WTC11 (cell line): ENCODE results near the gene HNRNPM. TPM values are rescaled to one million over a fixed set of nuclear protein-coding genes. Genes with fewer than 3 reads are reported as not detected.

Source experiments
- ATAC-seq: fragments of 200-7000 bp; cut with Tn5 transposase; 2 replicates; pipeline ENCODE4 v1.10.0; 2021; ENCODE audit warnings: mild to moderate bottlenecking, moderate library complexity
- CTCF ChIA-PET: fragments of 300-600 bp; sonication (Branson Sonifier 250); formaldehyde crosslinking; loops from one replicate; lab custom pipeline; 2021; ENCODE audit warnings: antibody characterized with exemption; lab: Charles Lee
- POLR2A ChIA-PET: fragments of 350-600 bp; sonication (Branson Sonifier 250); formaldehyde crosslinking; loops from one replicate; lab custom pipeline; 2021; ENCODE audit warnings: antibody characterized with exemption; lab: Charles Lee
- DNase-seq: peaks from one replicate; pipeline ENCODE4 v3.0.0; 2021; ENCODE audit warnings: low spot score
- H3K27ac Mint-ChIP-seq: 2 replicates; pipeline ENCODE4 v1.8.0; 2021; ENCODE audit warnings: mixed read lengths
- H3K27me3 Mint-ChIP-seq: 2 replicates; pipeline ENCODE4 v1.8.0; 2021; ENCODE audit warnings: low read depth, mild to moderate bottlenecking, moderate library complexity, mixed read lengths
- H3K36me3 Mint-ChIP-seq: 2 replicates; pipeline ENCODE4 v1.8.0; 2021; ENCODE audit warnings: mixed read lengths
- H3K4me1 Mint-ChIP-seq: 2 replicates; pipeline ENCODE4 v1.8.0; 2022; ENCODE audit warnings: mixed read lengths
- H3K4me3 Mint-ChIP-seq: 2 replicates; pipeline ENCODE4 v1.8.0; 2021; ENCODE audit warnings: mild to moderate bottlenecking, moderate library complexity, mixed read lengths
- H3K9me3 Mint-ChIP-seq: 2 replicates; pipeline ENCODE4 v1.8.0; 2021; ENCODE audit warnings: mixed read lengths
- AFF4 ChIP-seq: sonication (generic); formaldehyde crosslinking; IDR thresholded peaks from 2 replicates; pipeline ENCODE4 v1.8.1; 2023; ENCODE audit warnings: mild to moderate bottlenecking, missing genetic modification reagents, borderline replicate concordance
- ATF1 ChIP-seq: sonication (generic); formaldehyde crosslinking; IDR thresholded peaks from 2 replicates; pipeline ENCODE4 v1.8.1; 2023; ENCODE audit warnings: mild to moderate bottlenecking, moderate library complexity, missing genetic modification reagents
- HMGA2 ChIP-seq: fragments of 250-450 bp; sonication (Bioruptor Pico); IDR thresholded peaks from 2 replicates; pipeline ENCODE4 v1.4.0; 2021; ENCODE audit warnings: mild to moderate bottlenecking, moderate library complexity
- IRF2 ChIP-seq: sonication (generic); formaldehyde crosslinking; IDR thresholded peaks from 2 replicates; pipeline ENCODE4 v1.8.0; 2022; ENCODE audit warnings: low read depth, missing genetic modification reagents, borderline replicate concordance
- MYBL2 ChIP-seq: sonication (generic); formaldehyde crosslinking; IDR thresholded peaks from 2 replicates; pipeline ENCODE4 v1.8.1; 2023; ENCODE audit warnings: mild to moderate bottlenecking, moderate library complexity, missing genetic modification reagents
- ZNF219 ChIP-seq: sonication (generic); formaldehyde crosslinking; IDR thresholded peaks from 2 replicates; pipeline ENCODE4 v1.8.0; 2023; ENCODE audit warnings: missing genetic modification reagents, mild to moderate bottlenecking, borderline replicate concordance
- ZNF396 ChIP-seq: fragments of 250-450 bp; sonication (Bioruptor Pico); IDR thresholded peaks from 2 replicates; pipeline ENCODE4 v1.8.0; 2021; ENCODE audit warnings: mild to moderate bottlenecking, moderate library complexity, borderline replicate concordance
- ZNF512 ChIP-seq: sonication (generic); formaldehyde crosslinking; IDR thresholded peaks from 2 replicates; pipeline ENCODE4 v1.8.1; 2022; ENCODE audit warnings: missing genetic modification reagents, borderline replicate concordance
- ZNF532 ChIP-seq: fragments of 250-450 bp; sonication (Bioruptor Pico); IDR thresholded peaks from 2 replicates; pipeline ENCODE4 v1.9.0; 2021; ENCODE audit warnings: mild to moderate bottlenecking, borderline replicate concordance
- total RNA-seq: library from RNA; stranded (reverse); gene quantifications from 3 replicates; pipeline ENCODE4 v1.2.3, GENCODE V29; 2021
- TF ChIP-seq, protein P1 (sequence below): fragments of 200-600 bp; IDR thresholded peaks from 2 replicates; pipeline ENCODE4 v1.8.0; 2022; ENCODE audit warnings: antibody characterized with exemption
- TF ChIP-seq, protein P2 (sequence below): sonication (generic); formaldehyde crosslinking; IDR thresholded peaks from 2 replicates; pipeline ENCODE4 v1.8.1; 2023; ENCODE audit warnings: mild to moderate bottlenecking, missing genetic modification reagents
- TF ChIP-seq, protein P3 (sequence below): sonication (generic); formaldehyde crosslinking; IDR thresholded peaks from 2 replicates; pipeline ENCODE4 v1.8.1; 2022; ENCODE audit warnings: low read depth, mild to moderate bottlenecking, moderate library complexity, missing genetic modification reagents, borderline replicate concordance
- TF ChIP-seq, protein P4 (sequence below): sonication (generic); formaldehyde crosslinking; conservative IDR thresholded peaks from 2 replicates; pipeline ENCODE4 v1.8.1; 2022; ENCODE audit warnings: mild to moderate bottlenecking, missing genetic modification reagents

HNRNPM gene
- total RNA-seq, 1 experiment from 2014 or later, result 416 TPM

GRCh38 chr19:8462571-8462970 lies 17.8 kb downstream of the HNRNPM start:
- ChIA-PET CTCF (interaction anchor here (1.3 kb wide), 3 partner anchors 49 to 127 kb away, joined by 3 to 9 read pairs (median 4); partner anchors contain the start of gene MARCHF2), POLR2A (no interaction called here)
- DNase-seq, result no peak
- H3K27me3 Mint-ChIP-seq, result no peaks in the 10 kb centered on the region
- H3K9me3 Mint-ChIP-seq, result no peaks in the 10 kb centered on the region
- H3K27ac Mint-ChIP-seq, result peak overlapping the region; percentile 88
- ATAC-seq, result no peak
- peaks cover 53% of the 10 kb centered on the region for H3K4me1 Mint-ChIP-seq
- no peak overlapping the region for H3K4me3 Mint-ChIP-seq
- TF ChIP-seq IRF2 (CRISPR knock-in tag), result no peak
- no peak for TF ChIP-seq ZNF512 (CRISPR knock-in tag)
- no peak for TF ChIP-seq AFF4 (CRISPR knock-in tag)
- TF ChIP-seq, protein P1, sequence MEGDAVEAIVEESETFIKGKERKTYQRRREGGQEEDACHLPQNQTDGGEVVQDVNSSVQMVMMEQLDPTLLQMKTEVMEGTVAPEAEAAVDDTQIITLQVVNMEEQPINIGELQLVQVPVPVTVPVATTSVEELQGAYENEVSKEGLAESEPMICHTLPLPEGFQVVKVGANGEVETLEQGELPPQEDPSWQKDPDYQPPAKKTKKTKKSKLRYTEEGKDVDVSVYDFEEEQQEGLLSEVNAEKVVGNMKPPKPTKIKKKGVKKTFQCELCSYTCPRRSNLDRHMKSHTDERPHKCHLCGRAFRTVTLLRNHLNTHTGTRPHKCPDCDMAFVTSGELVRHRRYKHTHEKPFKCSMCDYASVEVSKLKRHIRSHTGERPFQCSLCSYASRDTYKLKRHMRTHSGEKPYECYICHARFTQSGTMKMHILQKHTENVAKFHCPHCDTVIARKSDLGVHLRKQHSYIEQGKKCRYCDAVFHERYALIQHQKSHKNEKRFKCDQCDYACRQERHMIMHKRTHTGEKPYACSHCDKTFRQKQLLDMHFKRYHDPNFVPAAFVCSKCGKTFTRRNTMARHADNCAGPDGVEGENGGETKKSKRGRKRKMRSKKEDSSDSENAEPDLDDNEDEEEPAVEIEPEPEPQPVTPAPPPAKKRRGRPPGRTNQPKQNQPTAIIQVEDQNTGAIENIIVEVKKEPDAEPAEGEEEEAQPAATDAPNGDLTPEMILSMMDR, result no peak
- TF ChIP-seq, protein P2, sequence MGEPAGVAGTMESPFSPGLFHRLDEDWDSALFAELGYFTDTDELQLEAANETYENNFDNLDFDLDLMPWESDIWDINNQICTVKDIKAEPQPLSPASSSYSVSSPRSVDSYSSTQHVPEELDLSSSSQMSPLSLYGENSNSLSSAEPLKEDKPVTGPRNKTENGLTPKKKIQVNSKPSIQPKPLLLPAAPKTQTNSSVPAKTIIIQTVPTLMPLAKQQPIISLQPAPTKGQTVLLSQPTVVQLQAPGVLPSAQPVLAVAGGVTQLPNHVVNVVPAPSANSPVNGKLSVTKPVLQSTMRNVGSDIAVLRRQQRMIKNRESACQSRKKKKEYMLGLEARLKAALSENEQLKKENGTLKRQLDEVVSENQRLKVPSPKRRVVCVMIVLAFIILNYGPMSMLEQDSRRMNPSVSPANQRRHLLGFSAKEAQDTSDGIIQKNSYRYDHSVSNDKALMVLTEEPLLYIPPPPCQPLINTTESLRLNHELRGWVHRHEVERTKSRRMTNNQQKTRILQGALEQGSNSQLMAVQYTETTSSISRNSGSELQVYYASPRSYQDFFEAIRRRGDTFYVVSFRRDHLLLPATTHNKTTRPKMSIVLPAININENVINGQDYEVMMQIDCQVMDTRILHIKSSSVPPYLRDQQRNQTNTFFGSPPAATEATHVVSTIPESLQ, result no peak
- TF ChIP-seq ZNF219 (CRISPR knock-in tag), result no peak
- no peak for TF ChIP-seq MYBL2 (CRISPR knock-in tag)
- no peak for TF ChIP-seq HMGA2 (CRISPR knock-in tag)
- peaks cover 57% of the 10 kb centered on the region for H3K36me3 Mint-ChIP-seq

- TF ChIP-seq, protein P3, sequence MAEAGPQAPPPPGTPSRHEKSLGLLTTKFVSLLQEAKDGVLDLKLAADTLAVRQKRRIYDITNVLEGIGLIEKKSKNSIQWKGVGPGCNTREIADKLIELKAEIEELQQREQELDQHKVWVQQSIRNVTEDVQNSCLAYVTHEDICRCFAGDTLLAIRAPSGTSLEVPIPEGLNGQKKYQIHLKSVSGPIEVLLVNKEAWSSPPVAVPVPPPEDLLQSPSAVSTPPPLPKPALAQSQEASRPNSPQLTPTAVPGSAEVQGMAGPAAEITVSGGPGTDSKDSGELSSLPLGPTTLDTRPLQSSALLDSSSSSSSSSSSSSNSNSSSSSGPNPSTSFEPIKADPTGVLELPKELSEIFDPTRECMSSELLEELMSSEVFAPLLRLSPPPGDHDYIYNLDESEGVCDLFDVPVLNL (CRISPR knock-in tag), result no peak
- H3K27me3 Mint-ChIP-seq, result no peaks in the 10 kb centered on the region
- peaks cover 45% of the 10 kb centered on the region for H3K4me1 Mint-ChIP-seq
- ATAC-seq (no peak), DNase-seq (no peak)
- H3K36me3 Mint-ChIP-seq, result peaks cover 64% of the 10 kb centered on the region
- H3K27ac Mint-ChIP-seq, result peak overlapping the region; percentile 58; the same call in 1 of the 2 replicates
- no peak overlapping the region for H3K4me3 Mint-ChIP-seq
- H3K9me3 Mint-ChIP-seq, result no peaks in the 10 kb centered on the region
- POLR2A ChIA-PET, result interaction anchor here (0.5 kb wide), 1 partner anchor 271 kb away, joined by 3 read pairs; no protein-coding TSS in a partner anchor
- CTCF ChIA-PET, result interaction anchor here (0.5 to 1.3 kb wide), 2 partner anchors 120 to 128 kb away, joined by 3 to 5 read pairs; no protein-coding TSS in a partner anchor
These were observed 18.6 kb downstream of the HNRNPM start for GRCh38 chr19:8463365-8463764.

GRCh38 chr19:8466018-8466417 lies 21.2 kb downstream of the HNRNPM start:
- POLR2A ChIA-PET, result no interaction called here
- Mint-ChIP-seq H3K4me3 (no peak overlapping the region), H3K27ac (peak overlapping the region; percentile 52), H3K27me3 (no peaks in the 10 kb centered on the region), H3K9me3 (no peaks in the 10 kb centered on the region), H3K4me1 (peaks cover 18% of the 10 kb centered on the region), H3K36me3 (peaks cover 87% of the 10 kb centered on the region)
- CTCF ChIA-PET, result interaction anchor here (0.6 kb wide), 2 partner anchors 19 to 227 kb away, joined by 3 read pairs; no protein-coding TSS in a partner anchor
- ATAC-seq, result no peak
- DNase-seq, result no peak
- TF ChIP-seq ZNF532 (no peak), ZNF396 (CRISPR knock-in tag) (no peak), ATF1 (CRISPR knock-in tag) (no peak)
- TF ChIP-seq, protein P4, sequence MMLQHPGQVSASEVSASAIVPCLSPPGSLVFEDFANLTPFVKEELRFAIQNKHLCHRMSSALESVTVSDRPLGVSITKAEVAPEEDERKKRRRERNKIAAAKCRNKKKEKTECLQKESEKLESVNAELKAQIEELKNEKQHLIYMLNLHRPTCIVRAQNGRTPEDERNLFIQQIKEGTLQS, result no peak
